Hepatocyte (in vitro differentiated cells): ENCODE data around the gene ACOT8.

Experiments
- EZH2 ChIP-seq: fragments of 200-600 bp; sonication (generic); IDR thresholded peaks from 2 replicates; pipeline ENCODE4 v1.6.1; 2016; ENCODE audit warnings: antibody characterized with exemption, mild to moderate bottlenecking, borderline replicate concordance
- EZH2phosphoT487 ChIP-seq: fragments of 200-600 bp; sonication (generic); IDR thresholded peaks from one replicate; pipeline ENCODE4 v1.6.1; 2018; ENCODE audit warnings: antibody characterized with exemption, mild to moderate bottlenecking, low read depth, moderate library complexity; ENCODE audit not compliant: unreplicated experiment, severe bottlenecking
- TF ChIP-seq, protein P1 (sequence below): fragments of 200-600 bp; sonication (generic); IDR thresholded peaks from 2 replicates; pipeline ENCODE4 v1.5.1; 2016; ENCODE audit warnings: antibody characterized with exemption, mild to moderate bottlenecking; ENCODE audit not compliant: poor library complexity

DNA sequence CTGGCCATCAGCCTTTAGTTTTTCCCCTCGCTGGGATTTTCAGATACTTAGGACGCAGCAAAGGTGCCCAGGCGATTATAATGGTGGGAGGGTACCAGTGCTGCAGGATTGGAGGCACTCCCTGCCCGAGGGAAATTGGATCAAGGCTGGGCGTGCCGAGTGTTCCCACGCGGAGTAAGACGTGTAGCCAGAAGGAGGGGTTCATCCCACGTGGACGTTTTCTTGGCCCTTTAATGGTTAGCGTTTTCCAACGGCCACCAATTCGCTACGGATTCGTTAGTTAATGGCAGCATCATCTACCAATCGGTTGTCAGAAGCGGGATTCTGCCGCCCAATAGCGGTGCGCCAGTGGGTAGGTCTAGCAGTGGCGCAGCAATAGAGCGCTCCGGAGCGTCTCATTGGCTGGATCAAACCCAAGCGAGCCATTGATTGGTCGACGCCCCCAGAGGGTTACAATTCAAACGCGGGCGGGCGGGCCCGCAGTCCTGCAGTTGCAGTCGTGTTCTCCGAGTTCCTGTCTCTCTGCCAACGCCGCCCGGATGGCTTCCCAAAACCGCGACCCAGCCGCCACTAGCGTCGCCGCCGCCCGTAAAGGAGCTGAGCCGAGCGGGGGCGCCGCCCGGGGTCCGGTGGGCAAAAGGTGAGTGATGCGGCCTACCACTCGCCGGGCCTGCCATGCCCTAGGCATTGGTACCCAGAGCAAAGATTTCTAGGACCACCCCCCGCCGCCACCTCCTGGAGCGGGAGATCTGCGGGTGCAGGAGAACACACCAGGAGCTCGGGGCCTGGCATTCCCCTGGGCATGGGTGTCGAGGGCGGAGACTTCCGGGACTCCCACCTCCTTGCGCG lies 44.8 kb downstream of the ACOT8 start, which contains the start of gene UBE2C:
- TF ChIP-seq, protein P1, sequence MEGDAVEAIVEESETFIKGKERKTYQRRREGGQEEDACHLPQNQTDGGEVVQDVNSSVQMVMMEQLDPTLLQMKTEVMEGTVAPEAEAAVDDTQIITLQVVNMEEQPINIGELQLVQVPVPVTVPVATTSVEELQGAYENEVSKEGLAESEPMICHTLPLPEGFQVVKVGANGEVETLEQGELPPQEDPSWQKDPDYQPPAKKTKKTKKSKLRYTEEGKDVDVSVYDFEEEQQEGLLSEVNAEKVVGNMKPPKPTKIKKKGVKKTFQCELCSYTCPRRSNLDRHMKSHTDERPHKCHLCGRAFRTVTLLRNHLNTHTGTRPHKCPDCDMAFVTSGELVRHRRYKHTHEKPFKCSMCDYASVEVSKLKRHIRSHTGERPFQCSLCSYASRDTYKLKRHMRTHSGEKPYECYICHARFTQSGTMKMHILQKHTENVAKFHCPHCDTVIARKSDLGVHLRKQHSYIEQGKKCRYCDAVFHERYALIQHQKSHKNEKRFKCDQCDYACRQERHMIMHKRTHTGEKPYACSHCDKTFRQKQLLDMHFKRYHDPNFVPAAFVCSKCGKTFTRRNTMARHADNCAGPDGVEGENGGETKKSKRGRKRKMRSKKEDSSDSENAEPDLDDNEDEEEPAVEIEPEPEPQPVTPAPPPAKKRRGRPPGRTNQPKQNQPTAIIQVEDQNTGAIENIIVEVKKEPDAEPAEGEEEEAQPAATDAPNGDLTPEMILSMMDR = no peak
- TF ChIP-seq EZH2 (no peak), EZH2phosphoT487 (no peak)
